ENCODE results near the gene PCDHA1.
"Not testable (repeated sequence)": the region's sequence is repeated elsewhere in the genome, so short reads cannot be mapped to it uniquely, and the experiment has no call there.

The PCDHA1 gene

DNA sequence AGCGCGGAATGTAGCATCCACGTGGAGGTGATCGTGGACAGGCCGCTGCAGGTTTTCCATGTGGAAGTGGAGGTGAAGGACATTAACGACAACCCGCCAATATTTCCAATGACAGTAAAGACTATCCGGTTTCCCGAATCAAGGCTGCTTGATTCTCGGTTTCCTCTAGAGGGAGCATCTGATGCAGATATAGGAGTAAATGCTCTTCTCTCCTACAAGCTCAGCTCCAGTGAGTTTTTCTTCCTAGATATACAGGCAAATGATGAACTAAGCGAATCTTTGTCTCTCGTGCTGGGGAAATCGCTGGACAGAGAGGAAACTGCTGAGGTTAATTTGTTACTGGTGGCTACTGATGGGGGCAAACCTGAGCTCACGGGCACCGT, 9.3 kb downstream of the PCDHA1 start:
- Histone ChIP-seq H3K27ac (no peak overlapping the region), H3K4me3 (ENCODE audit: low read depth, low read length) (no peak overlapping the region), H3K36me3 (replicated peaks) (no peaks in the 10 kb centered on the region), H3K27me3 (replicated peaks) (no peaks in the 10 kb centered on the region)
- TF ChIP-seq, protein P1, sequence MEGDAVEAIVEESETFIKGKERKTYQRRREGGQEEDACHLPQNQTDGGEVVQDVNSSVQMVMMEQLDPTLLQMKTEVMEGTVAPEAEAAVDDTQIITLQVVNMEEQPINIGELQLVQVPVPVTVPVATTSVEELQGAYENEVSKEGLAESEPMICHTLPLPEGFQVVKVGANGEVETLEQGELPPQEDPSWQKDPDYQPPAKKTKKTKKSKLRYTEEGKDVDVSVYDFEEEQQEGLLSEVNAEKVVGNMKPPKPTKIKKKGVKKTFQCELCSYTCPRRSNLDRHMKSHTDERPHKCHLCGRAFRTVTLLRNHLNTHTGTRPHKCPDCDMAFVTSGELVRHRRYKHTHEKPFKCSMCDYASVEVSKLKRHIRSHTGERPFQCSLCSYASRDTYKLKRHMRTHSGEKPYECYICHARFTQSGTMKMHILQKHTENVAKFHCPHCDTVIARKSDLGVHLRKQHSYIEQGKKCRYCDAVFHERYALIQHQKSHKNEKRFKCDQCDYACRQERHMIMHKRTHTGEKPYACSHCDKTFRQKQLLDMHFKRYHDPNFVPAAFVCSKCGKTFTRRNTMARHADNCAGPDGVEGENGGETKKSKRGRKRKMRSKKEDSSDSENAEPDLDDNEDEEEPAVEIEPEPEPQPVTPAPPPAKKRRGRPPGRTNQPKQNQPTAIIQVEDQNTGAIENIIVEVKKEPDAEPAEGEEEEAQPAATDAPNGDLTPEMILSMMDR (IDR thresholded peaks at IDR 0.05; ENCODE audit: low read depth, low read length, missing control alignments), result peak; percentile 32
- no peak for DNase-seq
- in situ Hi-C loops (cut with HindIII; ENCODE audit: low pct_ligation_motif_present, low sequenced_read_pairs), result no loop called here

DNA sequence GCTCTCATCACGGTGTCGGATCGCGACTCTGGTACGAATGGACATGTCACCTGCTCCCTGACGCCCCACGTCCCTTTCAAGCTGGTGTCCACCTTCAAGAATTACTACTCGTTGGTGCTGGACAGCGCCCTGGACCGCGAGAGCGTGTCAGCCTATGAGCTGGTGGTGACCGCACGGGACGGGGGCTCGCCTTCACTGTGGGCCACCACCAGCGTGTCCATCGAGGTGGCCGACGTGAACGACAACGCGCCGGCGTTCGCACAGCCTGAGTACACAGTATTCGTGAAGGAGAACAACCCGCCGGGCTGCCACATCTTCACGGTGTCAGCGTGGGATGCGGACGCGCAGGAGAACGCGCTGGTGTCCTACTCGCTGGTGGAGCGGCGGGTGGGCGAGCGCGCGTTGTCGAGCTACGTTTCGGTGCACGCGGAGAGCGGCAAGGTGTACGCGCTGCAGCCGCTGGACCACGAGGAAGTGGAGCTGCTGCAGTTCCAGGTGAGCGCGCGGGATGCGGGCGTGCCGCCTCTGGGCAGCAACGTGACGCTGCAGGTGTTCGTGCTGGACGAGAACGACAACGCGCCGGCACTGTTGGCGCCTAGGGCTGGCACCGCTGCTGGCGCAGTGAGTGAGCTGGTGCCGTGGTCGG, 10.3 kb downstream of the PCDHA1 start:
- H3K27ac ChIP-seq; H3K27me3 ChIP-seq (replicated peaks); in situ Hi-C loops (cut with HindIII; ENCODE audit: low pct_ligation_motif_present, low sequenced_read_pairs); H3K4me3 ChIP-seq (ENCODE audit: low read depth, low read length); DNase-seq; H3K36me3 ChIP-seq (replicated peaks): not testable (repeated sequence)

DNA sequence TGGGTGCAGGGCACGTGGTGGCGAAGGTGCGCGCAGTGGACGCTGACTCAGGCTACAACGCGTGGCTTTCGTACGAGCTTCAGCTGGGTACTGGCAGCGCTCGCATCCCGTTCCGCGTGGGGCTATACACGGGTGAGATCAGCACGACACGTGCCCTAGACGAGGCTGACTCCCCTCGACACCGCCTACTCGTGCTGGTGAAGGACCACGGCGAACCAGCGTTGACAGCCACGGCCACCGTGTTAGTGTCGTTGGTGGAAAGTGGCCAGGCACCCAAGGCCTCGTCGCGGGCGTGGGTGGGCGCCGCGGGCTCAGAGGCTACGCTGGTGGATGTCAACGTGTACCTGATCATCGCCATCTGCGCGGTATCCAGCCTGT, 10.8 kb downstream of the PCDHA1 start:
- Histone ChIP-seq H3K27ac (no peak overlapping the region), H3K36me3 (replicated peaks) (no peaks in the 10 kb centered on the region), H3K4me3 (ENCODE audit: low read depth, low read length) (no peak overlapping the region), H3K27me3 (replicated peaks) (no peaks in the 10 kb centered on the region)
- TF ChIP-seq, protein P1 (IDR thresholded peaks at IDR 0.05; ENCODE audit: low read depth, low read length, missing control alignments), result no peak
- in situ Hi-C loops (cut with HindIII; ENCODE audit: low pct_ligation_motif_present, low sequenced_read_pairs), result no loop called here
- no peak for DNase-seq

DNA sequence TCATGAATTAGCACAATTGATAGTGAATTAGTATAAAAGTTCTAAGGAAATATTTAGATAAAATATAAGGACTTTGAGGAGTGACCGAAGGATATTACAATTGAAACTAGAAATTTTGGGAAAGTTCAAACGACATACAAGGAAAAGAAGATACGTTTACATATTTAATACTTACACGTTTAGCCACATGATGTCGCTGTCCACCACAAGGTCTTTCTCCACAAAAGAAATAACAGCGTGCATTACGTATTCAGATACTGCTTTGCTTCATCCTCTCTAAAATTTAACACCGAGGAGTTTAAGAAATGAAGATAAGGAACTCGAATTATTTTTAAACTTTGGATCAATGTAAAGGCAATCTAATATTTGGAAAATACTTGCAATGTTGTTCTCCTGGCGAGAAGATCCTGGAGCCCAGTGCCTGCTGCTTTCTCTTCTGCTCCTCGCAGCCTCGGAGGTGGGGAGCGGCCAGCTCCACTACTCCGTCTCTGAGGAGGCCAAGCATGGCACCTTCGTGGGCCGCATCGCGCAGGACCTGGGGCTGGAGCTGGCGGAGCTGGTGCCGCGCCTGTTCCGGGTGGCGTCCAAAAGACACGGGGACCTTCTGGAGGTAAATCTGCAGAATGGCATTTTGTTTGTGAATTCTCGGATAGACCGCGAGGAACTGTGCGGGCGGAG, 15.0 kb downstream of the PCDHA1 start, which contains the start of gene PCDHA3:
PCDHA3 (plus strand) TSS at position 242 of the 678 bp plus-strand sequence.
- TF ChIP-seq, protein P1 (IDR thresholded peaks at IDR 0.05; ENCODE audit: low read depth, low read length, missing control alignments), result peak; percentile 15
- no peak for DNase-seq
- no peak within 1 kb of the TSS for H3K27ac ChIP-seq
- in situ Hi-C loops (cut with HindIII; ENCODE audit: low pct_ligation_motif_present, low sequenced_read_pairs), result no loop called here
- no peaks in the 10 kb centered on the region for H3K36me3 ChIP-seq (replicated peaks)
- H3K4me3 ChIP-seq (ENCODE audit: low read depth, low read length), result no peak within 1 kb of the TSS
- H3K27me3 ChIP-seq (replicated peaks), result no peaks in the 10 kb centered on the region

DNA sequence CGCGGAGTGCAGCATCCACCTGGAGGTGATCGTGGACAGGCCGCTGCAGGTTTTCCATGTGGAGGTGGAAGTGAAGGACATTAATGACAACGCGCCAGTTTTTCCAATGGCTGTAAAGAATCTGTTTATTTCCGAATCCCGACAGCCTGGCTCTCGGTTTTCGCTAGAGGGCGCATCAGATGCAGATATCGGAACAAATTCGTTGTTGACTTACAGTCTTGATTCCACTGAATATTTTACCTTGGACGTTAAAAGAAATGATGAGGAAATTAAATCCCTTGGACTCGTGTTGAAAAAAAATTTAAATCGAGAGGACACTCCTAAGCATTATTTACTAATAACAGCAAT, 15.5 kb downstream of the PCDHA1 start:
- TF ChIP-seq, protein P1 (IDR thresholded peaks at IDR 0.05; ENCODE audit: low read depth, low read length, missing control alignments), result peak; percentile 31
- Histone ChIP-seq H3K36me3 (replicated peaks) (no peaks in the 10 kb centered on the region), H3K27me3 (replicated peaks) (no peaks in the 10 kb centered on the region), H3K27ac (no peak overlapping the region), H3K4me3 (ENCODE audit: low read depth, low read length) (no peak overlapping the region)
- no peak for DNase-seq
- in situ Hi-C loops (cut with HindIII; ENCODE audit: low pct_ligation_motif_present, low sequenced_read_pairs), result no loop called here

DNA sequence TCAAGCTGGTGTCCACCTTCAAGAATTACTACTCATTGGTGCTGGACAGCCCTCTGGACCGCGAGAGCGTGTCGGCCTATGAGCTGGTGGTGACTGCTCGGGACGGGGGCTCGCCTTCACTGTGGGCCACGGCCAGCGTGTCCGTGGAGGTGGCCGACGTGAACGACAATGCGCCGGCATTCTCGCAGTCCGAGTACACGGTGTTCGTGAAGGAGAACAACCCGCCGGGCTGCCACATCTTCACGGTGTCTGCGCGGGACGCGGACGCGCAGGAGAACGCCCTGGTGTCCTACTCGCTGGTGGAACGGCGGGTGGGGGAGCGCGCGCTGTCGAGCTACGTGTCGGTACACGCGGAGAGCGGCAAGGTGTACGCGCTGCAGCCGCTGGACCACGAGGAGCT, 16.4 kb downstream of the PCDHA1 start:
- H3K27me3 ChIP-seq (replicated peaks); in situ Hi-C loops (cut with HindIII; ENCODE audit: low pct_ligation_motif_present, low sequenced_read_pairs); H3K36me3 ChIP-seq (replicated peaks); H3K4me3 ChIP-seq (ENCODE audit: low read depth, low read length); DNase-seq; H3K27ac ChIP-seq: not testable (repeated sequence)
